Stimulated activated CD4-positive, alpha-beta T cell treated with anti-CD3 and anti-CD28 coated beads, Interleukin-1b, Interleukin-23, amount 100 ng/mL, for 4 hours (primary cell): ENCODE results near the gene TSGA10IP.
A peak's percentile ranks its signal among the peaks of the same experiment; 100 is the strongest.

Source experiments
- DNase-seq, 2 donors: peaks; one replicate each; pipeline ENCODE4 v3.0.0-alpha.2; 2020; ENCODE audit warnings: low read depth in 2 of 2

The TSGA10IP gene

GRCh38 chr11:65976216-65977176 lies 31.2 kb downstream of the TSGA10IP start:
- no peak for DNase-seq

GRCh38 chr11:65977621-65978390 lies 32.5 kb downstream of the TSGA10IP start:
- no peak for DNase-seq

GRCh38 chr11:65978391-65979238 lies 33.3 kb downstream of the TSGA10IP start:
- DNase-seq: no peak

GRCh38 chr11:65979261-65979759 lies 34.0 kb downstream of the TSGA10IP start:
- DNase-seq: no peak

- DNase-seq: no peak
These were observed 35.9 kb downstream of the TSGA10IP start for GRCh38 chr11:65981101-65981740.

- DNase-seq: no peak
These were observed 36.9 kb downstream of the TSGA10IP start for GRCh38 chr11:65981972-65982823.

GRCh38 chr11:65982824-65983588 lies 37.7 kb downstream of the TSGA10IP start:
- DNase-seq: no peak

- DNase-seq: no peak
These were observed 38.3 kb downstream of the TSGA10IP start for GRCh38 chr11:65983589-65983987.

GRCh38 chr11:65987336-65987735 lies 42.1 kb downstream of the TSGA10IP start:
- DNase-seq: no peak

GRCh38 chr11:65988791-65989592 lies 43.7 kb downstream of the TSGA10IP start:
- DNase-seq: peak; percentile 69 to 91

- DNase-seq: no peak
These were observed 46.8 kb downstream of the TSGA10IP start for GRCh38 chr11:65992056-65992455.

- no peak for DNase-seq
These were observed 52.0 kb downstream of the TSGA10IP start for GRCh38 chr11:65997286-65997685.

- DNase-seq: peak; percentile 75 to 83
These were observed 56.8 kb downstream of the TSGA10IP start, which contains the start of the genes BANF1 and EIF1AD for GRCh38 chr11:66001942-66002647. TSS of gene BANF1 (plus strand) at chr11:66002503. CDS start at chr11:66003251, 748 bp downstream. TSS of gene EIF1AD (minus strand) at chr11:66002157. CDS start at chr11:66000389, 1,768 bp downstream.

- peak; percentile 66 for DNase-seq
These were observed 57.5 kb downstream of the TSGA10IP start for GRCh38 chr11:66002648-66003225.

GRCh38 chr11:66003291-66003690 lies 58.0 kb downstream of the TSGA10IP start:
- no peak for DNase-seq

- no peak for DNase-seq
These were observed 58.9 kb downstream of the TSGA10IP start for GRCh38 chr11:66004186-66004585.
